Smooth muscle cell (in vitro differentiated cells): ENCODE measurements around the gene RNF8. TPM values are rescaled to one million over a fixed set of nuclear protein-coding genes. Genes with fewer than 3 reads are reported as not detected.

Experiments used
- DNase-seq: peaks from one replicate; lab custom pipeline; 2025; ENCODE audit not compliant: unreplicated experiment; lab: John Stamatoyannopoulos, UW
- H2AFZ ChIP-seq: fragments of 200-600 bp; sonication (generic); 2 replicates; pipeline ENCODE4 v1.6.0; 2016; ENCODE audit warnings: antibody characterized with exemption, low read depth, mild to moderate bottlenecking
- H3F3A ChIP-seq: fragments of 200-600 bp; sonication (generic); 2 replicates; pipeline ENCODE4 v1.6.0; 2017; ENCODE audit warnings: antibody characterized with exemption, low read depth
- H3K27ac ChIP-seq: fragments of 200-600 bp; sonication (generic); 2 replicates; pipeline ENCODE4 v1.5.1; 2016; ENCODE audit warnings: low read depth, mild to moderate bottlenecking
- H3K27me3 ChIP-seq: fragments of 200-600 bp; sonication (generic); 2 replicates; pipeline ENCODE4 v1.6.1; 2016; ENCODE audit warnings: low read depth, mild to moderate bottlenecking
- H3K36me3 ChIP-seq: fragments of 200-600 bp; sonication (generic); 2 replicates; pipeline ENCODE4 v1.5.1; 2016; ENCODE audit warnings: low read depth
- H3K4me1 ChIP-seq: fragments of 200-600 bp; sonication (generic); 2 replicates; pipeline ENCODE4 v1.5.1; 2016; ENCODE audit warnings: low read depth
- H3K4me2 ChIP-seq: fragments of 200-600 bp; sonication (generic); 2 replicates; pipeline ENCODE4 v1.6.0; 2016; ENCODE audit warnings: mild to moderate bottlenecking
- H3K4me3 ChIP-seq: fragments of 200-600 bp; sonication (generic); 2 replicates; pipeline ENCODE4 v1.5.1; 2016; ENCODE audit warnings: mild to moderate bottlenecking
- H3K79me2 ChIP-seq: fragments of 200-600 bp; sonication (generic); 2 replicates; pipeline ENCODE4 v1.6.0; 2016; ENCODE audit warnings: low read depth, mild to moderate bottlenecking
- H3K9ac ChIP-seq: fragments of 200-600 bp; sonication (generic); 2 replicates; pipeline ENCODE4 v1.6.0; 2016; ENCODE audit warnings: low read depth
- H3K9me3 ChIP-seq: fragments of 200-600 bp; sonication (generic); replicated peaks from 2 replicates; pipeline ENCODE4 v1.5.1; 2016; ENCODE audit warnings: low read depth
- H4K20me1 ChIP-seq: fragments of 200-600 bp; sonication (generic); 2 replicates; pipeline ENCODE4 v1.6.0; 2016; ENCODE audit warnings: low read depth
- CTCF ChIP-seq: fragments of 200-600 bp; sonication (generic); IDR thresholded peaks from 2 replicates; pipeline ENCODE4 v1.5.1; 2017; ENCODE audit warnings: borderline replicate concordance, mild to moderate bottlenecking, antibody characterized with exemption; ENCODE audit not compliant: insufficient read depth, poor library complexity, severe bottlenecking
- WGBS: methylation state at CpG from one replicate; pipeline ENCODE4 v1.1.7; 2016; ENCODE audit warnings: low lambda C conversion rate; 5-methylcytosine and 5-hydroxymethylcytosine counted together
- polyA plus RNA-seq: library from polyadenylated mRNA; unstranded; fragments of >200 nt; fragmentation: Nextera tagmentation; extraction: Ambion mirVana; gene quantifications from 2 replicates; pipeline ENCODE4 v1.2.1, GENCODE V29; 2016
- total RNA-seq: library from RNA; depleted of rRNA; stranded (reverse); fragments of >200 nt; gene quantifications from 2 replicates; pipeline ENCODE4 v1.2.3, GENCODE V29; 2014

The RNF8 gene
- total and polyA plus RNA-seq, 2 experiments from 2014 or later, result 16.7 to 23.6 TPM

GRCh38 chr6:37392821-37393220, 39.0 kb downstream of the RNF8 start:
- Histone ChIP-seq H3K27ac (no peak overlapping the region), H3K36me3 (peaks cover 5% of the 10 kb centered on the region), H3K4me3 (no peak overlapping the region), H3K27me3 (no peaks in the 10 kb centered on the region), H3K9me3 (no peaks in the 10 kb centered on the region), H2AFZ (no peak overlapping the region), H3K9ac (no peak overlapping the region), H4K20me1 (no peaks in the 10 kb centered on the region), H3K4me2 (no peak overlapping the region), H3K4me1 (no peaks in the 10 kb centered on the region), H3F3A (no peaks in the 10 kb centered on the region), H3K79me2 (no peaks in the 10 kb centered on the region)
- 90% methylated on average over 1 of the region's 1 CpG for WGBS
- no peak for TF ChIP-seq CTCF
- no peak for DNase-seq

GRCh38 chr6:37393381-37393929, 39.7 kb downstream of the RNF8 start:
- Histone ChIP-seq H2AFZ (no peak overlapping the region), H3K27ac (no peak overlapping the region), H3K9me3 (no peaks in the 10 kb centered on the region), H3K4me1 (no peaks in the 10 kb centered on the region), H3K36me3 (peaks cover 5% of the 10 kb centered on the region), H4K20me1 (no peaks in the 10 kb centered on the region), H3K27me3 (no peaks in the 10 kb centered on the region), H3K9ac (no peak overlapping the region), H3F3A (no peaks in the 10 kb centered on the region), H3K4me3 (no peak overlapping the region), H3K79me2 (no peaks in the 10 kb centered on the region), H3K4me2 (no peak overlapping the region)
- DNase-seq, result no peak
- no peak for TF ChIP-seq CTCF
- 91% methylated on average over 1 of the region's 1 CpG for WGBS

GRCh38 chr6:37396571-37397180, 42.9 kb downstream of the RNF8 start:
- no peaks in the 10 kb centered on the region for H3K4me1 ChIP-seq
- no peak for DNase-seq
- no peaks in the 10 kb centered on the region for H3F3A ChIP-seq
- H3K79me2 ChIP-seq, result no peaks in the 10 kb centered on the region
- H3K27ac ChIP-seq, result no peak overlapping the region
- TF ChIP-seq CTCF, result no peak
- no peaks in the 10 kb centered on the region for H3K36me3 ChIP-seq
- no peaks in the 10 kb centered on the region for H4K20me1 ChIP-seq
- H3K4me3 ChIP-seq, result no peak overlapping the region
- H3K9ac ChIP-seq, result no peak overlapping the region
- H2AFZ ChIP-seq, result no peak overlapping the region
- 92% methylated on average over 4 of the region's 4 CpGs for WGBS
- peaks cover 16% of the 10 kb centered on the region for H3K27me3 ChIP-seq
- H3K4me2 ChIP-seq, result no peak overlapping the region
- H3K9me3 ChIP-seq, result no peaks in the 10 kb centered on the region

GRCh38 chr6:37399131-37399530, 45.3 kb downstream of the RNF8 start:
- Histone ChIP-seq H3K4me3 (no peak overlapping the region), H3K4me1 (no peaks in the 10 kb centered on the region), H4K20me1 (no peaks in the 10 kb centered on the region), H3F3A (no peaks in the 10 kb centered on the region), H3K27me3 (peaks cover 16% of the 10 kb centered on the region), H3K4me2 (no peak overlapping the region), H3K79me2 (no peaks in the 10 kb centered on the region), H3K9me3 (no peaks in the 10 kb centered on the region), H3K27ac (no peak overlapping the region), H2AFZ (no peak overlapping the region), H3K36me3 (no peaks in the 10 kb centered on the region), H3K9ac (no peak overlapping the region)
- TF ChIP-seq CTCF, result no peak
- no peak for DNase-seq
